Measurements from ENCODE around the gene TXNDC17.

TXNDC17 gene

DNA sequence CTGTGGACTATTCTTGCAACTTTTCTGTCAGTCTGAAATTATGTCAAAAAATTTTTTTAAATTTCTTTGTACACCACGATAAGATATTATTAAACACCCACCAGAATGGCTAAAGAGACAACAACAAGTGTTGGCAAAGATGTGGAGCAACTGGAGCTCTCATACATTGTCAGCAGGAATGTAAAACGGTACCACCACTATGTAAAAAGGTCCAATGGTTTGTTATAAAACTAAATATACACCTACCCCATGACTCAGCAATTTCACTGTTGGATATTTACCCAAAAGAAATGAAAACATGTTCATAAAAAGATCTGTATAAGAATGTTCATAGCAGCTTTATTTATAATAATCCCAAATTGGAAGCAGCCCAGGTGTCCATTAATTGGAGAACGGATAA is 7.6 kb upstream of the TXNDC17 start:
- no peak for FAIRE-seq
- no peak for DNase-seq (ENCODE audit: insufficient read length, low spot score)
- no peak for TF ChIP-seq POLR2AphosphoS5 (IDR thresholded peaks at IDR 0.05; ENCODE audit: low read depth, low read length)
- no peak for TF ChIP-seq SPI1 (IDR thresholded peaks at IDR 0.05; ENCODE audit: low read depth, low read length)
- TF ChIP-seq POU2F2 (IDR thresholded peaks at IDR 0.05; ENCODE audit: low read depth, low read length): no peak

DNA sequence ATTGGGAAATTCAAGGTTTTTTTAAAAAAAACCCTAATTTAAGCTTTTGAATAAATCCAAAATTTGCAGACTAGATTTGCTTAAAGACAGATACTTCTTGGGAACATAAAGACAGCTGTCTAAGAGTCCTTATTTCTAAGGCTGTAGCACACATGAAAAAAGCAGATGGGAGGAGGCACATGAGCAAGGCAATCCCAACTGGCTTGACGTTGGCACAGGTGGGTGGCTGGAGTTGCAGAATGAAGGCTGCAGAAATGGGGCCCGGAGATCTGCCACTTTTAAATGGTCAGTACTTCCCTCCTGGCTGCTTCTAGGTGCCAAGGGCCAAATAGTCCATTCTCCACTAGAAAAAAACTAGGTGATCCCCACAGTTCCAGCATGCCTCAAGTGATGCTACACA is 4.8 kb upstream of the TXNDC17 start:
- FAIRE-seq: no peak
- DNase-seq (ENCODE audit: insufficient read length, low spot score): no peak
- no peak for TF ChIP-seq SPI1 (IDR thresholded peaks at IDR 0.05; ENCODE audit: low read depth, low read length)
- TF ChIP-seq TAF1 (IDR thresholded peaks at IDR 0.05; ENCODE audit: low read depth, low read length): no peak
- TF ChIP-seq POLR2AphosphoS5 (IDR thresholded peaks at IDR 0.05; ENCODE audit: low read depth, low read length): no peak
- no peak for TF ChIP-seq POU2F2 (IDR thresholded peaks at IDR 0.05; ENCODE audit: low read depth, low read length)
- no peak for TF ChIP-seq PAX5 (IDR thresholded peaks at IDR 0.05; ENCODE audit: insufficient read depth, low read length, severe bottlenecking)
- no peak for TF ChIP-seq POLR2A (IDR thresholded peaks at IDR 0.05; ENCODE audit: low read depth, low read length)

DNA sequence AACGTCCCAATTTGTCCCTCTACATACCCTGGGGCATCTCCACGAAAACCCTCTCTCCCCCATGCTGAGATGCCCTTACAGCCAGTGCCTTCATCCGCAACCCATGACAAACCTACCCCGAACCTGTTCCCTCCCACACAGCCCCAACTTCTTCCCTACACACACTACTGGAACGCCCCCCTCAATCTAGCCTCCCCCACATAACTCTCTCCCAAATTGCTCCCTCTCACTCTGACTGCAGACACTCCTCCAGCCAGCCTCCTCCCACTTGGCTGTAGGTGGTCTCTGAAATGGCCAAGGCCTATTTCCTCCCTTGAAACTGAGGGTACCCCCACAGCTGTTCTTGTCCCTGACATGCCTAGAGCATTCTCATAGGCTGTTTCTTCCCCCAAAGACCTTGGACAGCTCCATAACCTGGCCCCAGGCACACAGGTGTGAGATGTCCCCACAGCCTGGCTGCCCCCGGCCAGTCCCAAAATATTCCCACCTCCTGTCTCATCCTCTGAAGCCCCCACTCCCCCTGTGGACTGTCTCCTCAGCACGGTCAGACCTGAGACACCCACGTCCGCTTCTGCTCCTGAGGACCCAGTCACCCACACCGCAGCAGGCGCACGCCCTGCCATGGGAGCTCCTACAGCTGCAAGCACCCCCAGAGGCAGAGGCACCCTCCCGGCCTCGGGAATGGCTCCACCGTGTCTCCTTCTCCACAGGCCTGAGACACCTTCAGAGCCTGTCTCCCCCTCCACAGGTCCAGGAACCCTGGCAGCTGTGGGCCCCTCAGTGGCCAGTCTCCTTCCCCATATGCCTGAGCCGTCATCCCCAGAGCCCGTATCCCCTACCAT is 4.0 kb upstream of the TXNDC17 start:
- DNase-seq (ENCODE audit: insufficient read length, low spot score) (no peak), FAIRE-seq (no peak)
- TF ChIP-seq SPI1 (IDR thresholded peaks at IDR 0.05; ENCODE audit: low read depth, low read length): no peak
- TF ChIP-seq POU2F2 (IDR thresholded peaks at IDR 0.05; ENCODE audit: low read depth, low read length): no peak
- TF ChIP-seq POLR2A (IDR thresholded peaks at IDR 0.05; ENCODE audit: low read depth, low read length): no peak
- TF ChIP-seq TAF1 (IDR thresholded peaks at IDR 0.05; ENCODE audit: low read depth, low read length): no peak
- no peak for TF ChIP-seq POLR2AphosphoS5 (IDR thresholded peaks at IDR 0.05; ENCODE audit: low read depth, low read length)
- no peak for TF ChIP-seq PAX5 (IDR thresholded peaks at IDR 0.05; ENCODE audit: insufficient read depth, low read length, severe bottlenecking)

DNA sequence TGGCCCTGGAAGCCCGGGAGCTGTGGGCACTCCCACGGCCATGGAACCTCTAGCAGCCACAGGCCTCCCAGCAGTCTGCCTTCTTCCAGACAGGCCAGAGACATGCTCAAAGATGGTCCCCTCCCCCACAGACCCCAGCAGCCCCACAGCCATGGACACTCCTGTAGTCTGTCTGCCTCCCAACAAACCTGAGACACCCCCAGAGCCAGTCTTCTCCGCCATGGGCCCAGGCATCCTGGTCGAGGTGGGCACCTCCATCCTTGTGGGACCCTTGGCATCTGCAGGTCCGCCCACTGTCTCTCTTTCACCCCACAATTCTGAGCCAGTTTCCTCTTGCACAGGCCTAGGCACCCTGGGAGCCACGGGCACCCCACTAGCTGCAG is 3.4 kb upstream of the TXNDC17 start:
- TF ChIP-seq TAF1 (IDR thresholded peaks at IDR 0.05; ENCODE audit: low read depth, low read length): no peak
- FAIRE-seq (no peak), DNase-seq (ENCODE audit: insufficient read length, low spot score) (no peak)

DNA sequence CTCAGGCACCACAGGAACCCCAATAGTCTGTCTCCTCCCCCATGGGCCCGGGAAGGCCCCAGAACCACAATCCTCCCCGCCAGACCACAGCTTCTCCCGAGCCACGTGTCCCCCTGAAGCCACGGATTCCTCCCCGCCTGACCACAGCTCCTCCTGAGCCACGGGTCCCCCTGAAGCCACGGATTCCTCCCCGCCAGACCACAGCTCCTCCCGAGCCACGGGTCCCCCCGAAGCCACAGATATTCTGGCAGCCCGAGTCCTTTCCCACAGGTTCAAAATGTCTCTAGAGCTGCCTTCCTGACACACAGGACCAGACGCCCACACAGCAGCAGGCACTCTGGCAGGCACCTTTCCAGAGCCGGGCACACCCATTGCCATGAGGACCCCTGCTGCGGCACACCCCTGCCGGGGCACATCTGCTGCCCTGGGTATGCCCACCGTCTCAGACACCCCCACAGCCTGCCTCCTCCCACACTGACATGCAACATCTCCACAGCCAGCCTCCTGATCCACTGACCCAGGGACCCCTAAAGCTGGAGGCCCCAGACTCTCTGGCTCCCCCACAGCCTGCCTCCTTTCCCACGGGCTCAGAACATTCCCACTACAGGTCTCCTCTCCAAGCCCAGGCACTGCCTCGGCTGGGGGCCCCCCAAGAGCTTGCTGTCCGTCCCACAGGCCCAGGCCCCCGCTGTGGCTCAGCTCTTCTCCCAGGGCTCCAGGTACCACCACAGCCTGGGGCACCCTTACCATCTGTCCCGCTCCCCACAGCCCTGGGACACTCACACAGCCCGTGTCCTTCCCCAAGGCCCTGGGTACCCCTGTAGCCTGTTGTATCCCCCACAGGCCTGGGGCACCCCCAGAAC is 2.6 kb upstream of the TXNDC17 start:
- no peak for FAIRE-seq
- no peak for DNase-seq (ENCODE audit: insufficient read length, low spot score)
- no peak for TF ChIP-seq TAF1 (IDR thresholded peaks at IDR 0.05; ENCODE audit: low read depth, low read length)
- TF ChIP-seq POU2F2 (IDR thresholded peaks at IDR 0.05; ENCODE audit: low read depth, low read length): no peak
- TF ChIP-seq POLR2A (IDR thresholded peaks at IDR 0.05; ENCODE audit: low read depth, low read length): no peak
- TF ChIP-seq PAX5 (IDR thresholded peaks at IDR 0.05; ENCODE audit: insufficient read depth, low read length, severe bottlenecking): no peak
- TF ChIP-seq POLR2AphosphoS5 (IDR thresholded peaks at IDR 0.05; ENCODE audit: low read depth, low read length): no peak
- TF ChIP-seq SPI1 (IDR thresholded peaks at IDR 0.05; ENCODE audit: low read depth, low read length): no peak

DNA sequence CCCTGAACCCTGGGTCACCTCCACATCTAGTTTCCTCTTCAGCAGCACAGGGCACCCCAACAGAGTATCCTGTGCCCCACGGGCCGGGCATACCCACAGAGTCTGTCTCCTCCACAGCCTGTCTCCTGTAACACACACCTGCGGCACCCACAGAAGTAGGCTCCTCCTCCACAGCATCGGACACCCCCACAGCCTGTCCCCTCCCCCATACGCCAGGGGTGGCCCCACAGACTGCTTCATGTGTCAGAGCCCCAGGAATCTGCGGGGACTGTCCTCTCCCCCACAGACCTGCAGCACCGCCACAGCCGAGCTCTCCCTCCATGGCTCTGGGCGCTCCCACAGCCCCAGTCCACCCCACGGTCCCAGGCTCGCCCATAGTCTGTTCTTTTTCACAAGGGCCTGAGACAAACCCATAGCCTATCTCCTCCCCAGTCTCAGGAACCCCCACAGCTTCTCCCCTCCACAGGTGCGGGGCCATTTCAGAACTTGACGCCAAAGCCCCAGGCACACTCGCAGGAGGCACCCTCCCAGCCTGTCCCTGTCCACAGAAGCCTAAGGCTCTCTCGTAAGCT is 1.8 kb upstream of the TXNDC17 start:
- TF ChIP-seq PAX5 (IDR thresholded peaks at IDR 0.05; ENCODE audit: insufficient read depth, low read length, severe bottlenecking) (no peak), POU2F2 (IDR thresholded peaks at IDR 0.05; ENCODE audit: low read depth, low read length) (no peak), POLR2A (IDR thresholded peaks at IDR 0.05; ENCODE audit: low read depth, low read length) (no peak), POLR2AphosphoS5 (IDR thresholded peaks at IDR 0.05; ENCODE audit: low read depth, low read length) (no peak), TAF1 (IDR thresholded peaks at IDR 0.05; ENCODE audit: low read depth, low read length) (no peak), SPI1 (IDR thresholded peaks at IDR 0.05; ENCODE audit: low read depth, low read length) (no peak)
- DNase-seq (ENCODE audit: insufficient read length, low spot score): no peak
- FAIRE-seq: no peak

DNA sequence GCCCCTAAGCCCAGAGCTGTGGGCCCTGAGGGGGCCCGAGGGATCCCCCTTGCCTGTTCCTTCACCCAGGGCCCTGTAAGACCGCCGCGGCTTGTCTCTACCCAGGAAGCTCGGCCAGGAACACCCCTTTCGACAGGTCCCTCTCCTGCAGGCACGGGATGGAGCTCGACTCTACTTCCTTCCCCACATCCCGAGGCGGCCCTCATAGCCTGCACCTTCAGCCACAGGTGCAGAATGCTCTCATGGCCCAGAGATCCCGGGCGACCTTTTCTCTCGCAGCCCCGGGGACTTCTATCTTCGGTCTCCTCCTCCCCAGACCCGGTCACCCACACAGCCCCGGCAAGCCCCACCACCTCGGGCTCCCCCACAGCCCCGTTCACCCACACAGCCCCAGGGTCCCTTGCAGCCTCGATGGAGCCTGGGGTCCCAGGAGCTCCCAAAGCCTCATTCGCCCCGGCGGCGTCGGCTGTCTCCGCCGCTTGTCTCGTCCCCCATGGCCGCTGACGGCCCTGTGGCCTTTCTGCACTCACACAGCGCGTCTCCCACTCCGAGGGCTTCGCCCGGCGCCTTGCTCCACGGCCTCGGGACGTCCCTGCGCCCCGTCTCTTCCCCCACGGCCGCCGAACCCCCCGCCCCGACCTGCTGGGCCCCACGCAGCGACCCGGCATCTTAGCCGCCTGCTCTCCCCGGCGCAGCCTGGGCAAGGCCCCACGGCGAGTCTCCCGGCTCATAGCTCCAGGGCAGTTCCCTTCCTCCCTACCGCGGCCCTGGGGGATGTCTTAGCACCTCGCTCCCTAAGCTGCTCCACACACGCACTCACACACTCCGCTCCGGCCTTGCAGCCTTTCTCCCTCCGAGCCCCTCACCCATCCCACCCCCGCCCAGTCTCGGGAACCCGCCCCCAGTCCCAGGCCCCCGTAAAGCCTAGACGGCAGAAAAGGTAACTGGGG is 999 bp upstream of the TXNDC17 start:
- FAIRE-seq: peak; percentile 59
- DNase-seq (ENCODE audit: insufficient read length, low spot score): no peak
- TF ChIP-seq TAF1 (IDR thresholded peaks at IDR 0.05; ENCODE audit: low read depth, low read length): no peak
- no peak for TF ChIP-seq SPI1 (IDR thresholded peaks at IDR 0.05; ENCODE audit: low read depth, low read length)
- TF ChIP-seq PAX5 (IDR thresholded peaks at IDR 0.05; ENCODE audit: insufficient read depth, low read length, severe bottlenecking): no peak
- TF ChIP-seq POLR2AphosphoS5 (IDR thresholded peaks at IDR 0.05; ENCODE audit: low read depth, low read length): no peak
- TF ChIP-seq POU2F2 (IDR thresholded peaks at IDR 0.05; ENCODE audit: low read depth, low read length): no peak
- TF ChIP-seq POLR2A (IDR thresholded peaks at IDR 0.05; ENCODE audit: low read depth, low read length): no peak

- no peak for FAIRE-seq
- DNase-seq (ENCODE audit: insufficient read length, low spot score): no peak
- TF ChIP-seq TAF1 (IDR thresholded peaks at IDR 0.05; ENCODE audit: low read depth, low read length) (no peak), SPI1 (IDR thresholded peaks at IDR 0.05; ENCODE audit: low read depth, low read length) (no peak), POLR2A (IDR thresholded peaks at IDR 0.05; ENCODE audit: low read depth, low read length) (no peak), POU2F2 (IDR thresholded peaks at IDR 0.05; ENCODE audit: low read depth, low read length) (no peak)
These were observed 495 bp downstream of the TXNDC17 start for GRCh38 chr17:6641247-6641863.
